Testis (tissue), 2 donors: ENCODE measurements around the gene LUZP2.

Experiments used
- CTCF ChIP-seq, 3 experiments: fragments of 450-650 bp in 2 of 3; fragments of 200-600 bp in 1 of 3; sonication (generic) in 1 of 3; IDR thresholded peaks; one replicate each; pipeline ENCODE4 v1.5.1; 2016 to 2019; ENCODE audit warnings: antibody characterized with exemption in 3 of 3, mild to moderate bottlenecking in 2 of 3, moderate library complexity in 1 of 3
- POLR2A ChIP-seq: fragments of 450-650 bp; IDR thresholded peaks from one replicate; pipeline ENCODE4 v1.6.1; 2017; ENCODE audit warnings: antibody characterized with exemption, mild to moderate bottlenecking, moderate library complexity

- TF ChIP-seq CTCF (IDR thresholded peaks at IDR 0.05) (no peak), POLR2A (no peak)
Measured at GRCh38 chr11:24872651-24873311, 375.9 kb downstream of the LUZP2 start.
